Measurements from ENCODE around the gene SARS1.

DNA sequence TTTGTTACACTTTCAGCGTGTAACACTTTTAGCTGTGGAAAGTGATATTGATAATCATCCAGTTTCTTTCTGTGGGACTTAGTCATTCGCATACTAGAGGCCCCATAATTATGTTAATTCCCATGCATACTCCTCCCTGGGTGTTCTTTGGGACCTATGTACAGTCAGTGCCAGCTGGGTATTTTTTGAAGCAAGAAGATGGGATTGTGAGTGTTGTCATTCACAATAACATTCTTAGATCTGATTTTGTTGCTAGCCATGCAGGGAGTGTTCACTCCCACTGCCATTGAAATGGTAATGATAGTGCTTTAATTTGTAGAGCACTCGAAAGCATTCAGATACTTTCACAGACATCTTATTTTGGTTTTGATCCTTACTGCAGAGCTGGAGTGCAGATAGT lies 11.6 kb downstream of the SARS1 start:
- TF ChIP-seq EZH2phosphoT487 (IDR thresholded peaks at IDR 0.05; ENCODE audit: insufficient read depth, low read depth) (no peak), EZH2 (IDR thresholded peaks at IDR 0.05; ENCODE audit: insufficient read depth, poor library complexity, severe bottlenecking) (no peak)
